HCT116 (cell line): ENCODE results near the gene KLRC3. TPM values are rescaled to one million over a fixed set of nuclear protein-coding genes. Genes with fewer than 3 reads are reported as not detected.

Source experiments
- ATAC-seq: fragments of 200-7000 bp; cut with Tn5 transposase; 2 replicates; pipeline ENCODE4 v1.9.1; 2020; ENCODE audit warnings: mild to moderate bottlenecking, moderate library complexity
- BruUV-seq: library from RNA; stranded (reverse); fragments of 400-500 nt; replicated peaks from 2 replicates; lab custom pipeline; 2021; lab: Mats Ljungman, UMichigan
- CTCF ChIA-PET: fragments of 300-600 bp; sonication (Branson Sonifier 250); formaldehyde crosslinking; loops from one replicate; lab custom pipeline; 2021; ENCODE audit warnings: antibody characterized with exemption; lab: Charles Lee
- POLR2A ChIA-PET: fragments of 300-600, 350-600 bp; sonication (Branson Sonifier 250); formaldehyde crosslinking; loops from one replicate; lab custom pipeline; 2021; ENCODE audit warnings: antibody characterized with exemption; lab: Charles Lee
- RAD21 ChIA-PET, 2 experiments: fragments of 300-600 bp; sonication (Branson Sonifier 250); formaldehyde crosslinking; loops; one replicate each; lab custom pipeline; 2023; ENCODE audit warnings: low total read pairs in 2 of 2; ENCODE audit not compliant: uncharacterized antibody in 2 of 2, unreplicated experiment in 2 of 2, low non-redundant PET in 1 of 2; lab: Charles Lee
- DNase-seq: peaks from one replicate; pipeline ENCODE4 v3.0.0-alpha.2; 2010; ENCODE audit warnings: low read depth, low spot score
- H2AFZ ChIP-seq: fragments of 200-600 bp; shearing (Covaris generic), sonication (generic); 2 replicates; pipeline ENCODE4 v1.6.1; 2017; ENCODE audit warnings: low read depth, mixed run types, mixed read lengths, antibody characterized with exemption, low read length; ENCODE audit not compliant: poor library complexity, severe bottlenecking
- H3K27ac ChIP-seq: 2 replicates; pipeline ENCODE4 v1.5.1; 2012; ENCODE audit warnings: low read depth, low read length
- H3K27me3 ChIP-seq: fragments of 200-600 bp; sonication (generic); 2 replicates; pipeline ENCODE4 v1.6.1; 2016; ENCODE audit warnings: mixed run types, low read length, mixed read lengths; ENCODE audit not compliant: insufficient read depth
- H3K36me3 ChIP-seq, 2 experiments: fragments of 200-500 bp in 1 of 2; fragments of 200-600 bp in 1 of 2; sonication (Bioruptor generic) in 1 of 2; sonication (generic) in 1 of 2; 2 replicates each; pipeline versions ENCODE4 v1.5.1 to v1.6.1; 2014 to 2016; ENCODE audit warnings: low read length in 2 of 2, inconsistent platforms in 1 of 2, mixed read lengths in 1 of 2, mixed run types in 1 of 2; ENCODE audit not compliant: insufficient read depth in 2 of 2, control insufficient read depth in 1 of 2
- H3K4me1 ChIP-seq, 2 experiments: fragments of 200-600 bp in 1 of 2; sonication (generic) in 1 of 2; 2 replicates each; pipeline versions ENCODE4 v1.5.1 to v1.6.1; 2012 to 2017; ENCODE audit warnings: low read length in 2 of 2, inconsistent platforms in 1 of 2, mild to moderate bottlenecking in 1 of 2, mixed read lengths in 1 of 2, mixed run types in 1 of 2, moderate library complexity in 1 of 2; ENCODE audit not compliant: insufficient read depth in 2 of 2, control insufficient read depth in 1 of 2
- H3K4me2 ChIP-seq: fragments of 200-600 bp; sonication (generic); 2 replicates; pipeline ENCODE4 v1.6.1; 2017; ENCODE audit warnings: mixed run types, low read length, mixed read lengths
- H3K4me3 ChIP-seq, 2 experiments: fragments of 200-600 bp in 1 of 2; sonication (generic) in 1 of 2; replicated peaks in 1 of 2; 2 replicates each; pipeline ENCODE4 v1.5.1; 2011 to 2016; ENCODE audit warnings: low read length in 2 of 2, control low read depth in 1 of 2, low read depth in 1 of 2, mild to moderate bottlenecking in 1 of 2, mixed read lengths in 1 of 2, mixed run types in 1 of 2
- H3K79me2 ChIP-seq: fragments of 200-600 bp; sonication (generic); 2 replicates; pipeline ENCODE4 v1.6.1; 2017; ENCODE audit warnings: mild to moderate bottlenecking, mixed run types, low read length, moderate library complexity, mixed read lengths; ENCODE audit not compliant: insufficient read depth
- H3K9ac ChIP-seq: fragments of 200-600 bp; sonication (generic); 2 replicates; pipeline ENCODE4 v1.6.1; 2016; ENCODE audit warnings: low read length, mixed read lengths
- H3K9me2 ChIP-seq: fragments of 200-600 bp; sonication (generic), shearing (Covaris generic); 2 replicates; pipeline ENCODE4 v1.6.1; 2017; ENCODE audit warnings: mixed run types, mild to moderate bottlenecking, moderate library complexity; ENCODE audit not compliant: insufficient read depth
- H3K9me3 ChIP-seq, 2 experiments: fragments of 200-500 bp in 1 of 2; fragments of 200-600 bp in 1 of 2; sonication (Bioruptor generic) in 1 of 2; sonication (generic) in 1 of 2; 2 replicates each; pipeline ENCODE4 v1.6.1; 2014 to 2017; ENCODE audit warnings: low read length in 2 of 2, mixed read lengths in 2 of 2, inconsistent platforms in 1 of 2, low read depth in 1 of 2, mild to moderate bottlenecking in 1 of 2, mixed run types in 1 of 2, moderate library complexity in 1 of 2; ENCODE audit not compliant: control insufficient read depth in 1 of 2, insufficient read depth in 1 of 2
- H4K20me1 ChIP-seq: fragments of 200-600 bp; sonication (generic), shearing (Covaris generic); 2 replicates; pipeline ENCODE4 v1.6.1; 2017; ENCODE audit warnings: mixed run types, mild to moderate bottlenecking, moderate library complexity; ENCODE audit not compliant: insufficient read depth
- CEBPB ChIP-seq: IDR thresholded peaks from 2 replicates; pipeline ENCODE4 v1.6.1; 2012; ENCODE audit warnings: low read depth
- CTCF ChIP-seq, 3 experiments: fragments of 200-600 bp in 1 of 3; sonication (generic) in 1 of 3; IDR thresholded peaks in 2 of 3; conservative IDR thresholded peaks in 1 of 3; 2 replicates each; pipeline ENCODE4 v1.5.1; 2012 to 2017; ENCODE audit warnings: low read depth in 2 of 3, low read length in 2 of 3, antibody characterized with exemption in 1 of 3, borderline replicate concordance in 1 of 3, control low read depth in 1 of 3, mild to moderate bottlenecking in 1 of 3, mixed read lengths in 1 of 3, mixed run types in 1 of 3, moderate library complexity in 1 of 3; ENCODE audit not compliant: insufficient read depth in 1 of 3
- EGR1 ChIP-seq: IDR thresholded peaks from 2 replicates; pipeline ENCODE4 v1.6.1; 2012; ENCODE audit warnings: low read depth
- EZH2 ChIP-seq: fragments of 200-600 bp; sonication (generic); IDR thresholded peaks from 2 replicates; pipeline ENCODE4 v1.6.1; 2017; ENCODE audit warnings: antibody characterized with exemption, mixed run types
- POLR2A ChIP-seq: IDR thresholded peaks from 2 replicates; pipeline ENCODE4 v1.7.0; 2011; ENCODE audit warnings: borderline replicate concordance; ENCODE audit not compliant: insufficient read depth, insufficient read length; ENCODE audit errors: extremely low read depth
- POLR2AphosphoS5 ChIP-seq: IDR thresholded peaks from 2 replicates; pipeline ENCODE4 v1.6.1; 2011; ENCODE audit warnings: mild to moderate bottlenecking, low read depth, low read length, moderate library complexity
- RAD21 ChIP-seq: IDR thresholded peaks from 2 replicates; pipeline ENCODE4 v1.6.1; 2012; ENCODE audit warnings: low read depth, mild to moderate bottlenecking
- TCF7L2 ChIP-seq: IDR thresholded peaks from 2 replicates; pipeline ENCODE4 v1.7.0; 2011; ENCODE audit warnings: borderline replicate concordance, inconsistent platforms; ENCODE audit not compliant: insufficient read depth, insufficient read length; ENCODE audit errors: extremely low read depth
- YY1 ChIP-seq: IDR thresholded peaks from 2 replicates; pipeline ENCODE4 v1.6.1; 2011; ENCODE audit warnings: low read length, low read depth, moderate library complexity, mild to moderate bottlenecking; ENCODE audit not compliant: insufficient replicate concordance; ENCODE audit errors: extremely low read depth
- ZNF274 ChIP-seq: fragments of 200-500 bp; sonication (Bioruptor generic); IDR thresholded peaks from 2 replicates; pipeline ENCODE4 v1.6.1; 2014; ENCODE audit warnings: mild to moderate bottlenecking, low read depth, low read length, inconsistent platforms
- intact Hi-C: fragments of 100-400 bp; cut with micrococcal nuclease; formaldehyde crosslinking; loops from 2 replicates; pipeline ENCODE4 v1.10.0; 2022
- total RNA-seq: library from RNA; stranded (reverse); gene quantifications from one replicate; pipeline ENCODE4 v1.2.1, GENCODE V29; 2021; ENCODE audit not compliant: unreplicated experiment
- TF ChIP-seq, protein P1 (sequence below): IDR thresholded peaks from 2 replicates; pipeline ENCODE4 v1.6.1; 2012; ENCODE audit warnings: low read depth
- TF ChIP-seq, protein P2 (sequence below): IDR thresholded peaks from 2 replicates; pipeline ENCODE4 v1.6.1; 2012
- TF ChIP-seq, protein P3 (sequence below): IDR thresholded peaks from 2 replicates; pipeline ENCODE4 v1.6.1; 2012

The KLRC3 gene
- total RNA-seq, 1 experiment from 2014 or later, result 1.8 TPM

GRCh38 chr12:10395390-10395998 is 24.9 kb downstream of the KLRC3 start:
- H3K9me2 ChIP-seq, result no peaks in the 10 kb centered on the region
- peak overlapping the region; percentile 49 for H3K27ac ChIP-seq
- no TSS peak for BruUV-seq
- no peaks in the 10 kb centered on the region for H3K79me2 ChIP-seq
- intact Hi-C loops, result no loop called here
- no peak overlapping the region for H3K4me3 ChIP-seq
- no peaks in the 10 kb centered on the region for H3K27me3 ChIP-seq
- H4K20me1 ChIP-seq, result no peaks in the 10 kb centered on the region
- ATAC-seq, result no peak
- H3K4me2 ChIP-seq, result no peak overlapping the region
- DNase-seq, result no peak
- TF ChIP-seq POLR2AphosphoS5 (no peak), ZNF274 (no peak), CEBPB (no peak), POLR2A (no peak), EZH2 (no peak), YY1 (no peak), TCF7L2 (no peak), CTCF (IDR thresholded peaks at IDR 0.05 in 2 of 3, conservative IDR thresholded peaks at IDR 0.05 in 1 of 3; ENCODE audit: borderline replicate concordance in 1 of 3, insufficient read depth in 1 of 3, low read depth in 2 of 3, low read length in 2 of 3) (no peak), EGR1 (no peak), RAD21 (no peak)
- TF ChIP-seq, protein P1, sequence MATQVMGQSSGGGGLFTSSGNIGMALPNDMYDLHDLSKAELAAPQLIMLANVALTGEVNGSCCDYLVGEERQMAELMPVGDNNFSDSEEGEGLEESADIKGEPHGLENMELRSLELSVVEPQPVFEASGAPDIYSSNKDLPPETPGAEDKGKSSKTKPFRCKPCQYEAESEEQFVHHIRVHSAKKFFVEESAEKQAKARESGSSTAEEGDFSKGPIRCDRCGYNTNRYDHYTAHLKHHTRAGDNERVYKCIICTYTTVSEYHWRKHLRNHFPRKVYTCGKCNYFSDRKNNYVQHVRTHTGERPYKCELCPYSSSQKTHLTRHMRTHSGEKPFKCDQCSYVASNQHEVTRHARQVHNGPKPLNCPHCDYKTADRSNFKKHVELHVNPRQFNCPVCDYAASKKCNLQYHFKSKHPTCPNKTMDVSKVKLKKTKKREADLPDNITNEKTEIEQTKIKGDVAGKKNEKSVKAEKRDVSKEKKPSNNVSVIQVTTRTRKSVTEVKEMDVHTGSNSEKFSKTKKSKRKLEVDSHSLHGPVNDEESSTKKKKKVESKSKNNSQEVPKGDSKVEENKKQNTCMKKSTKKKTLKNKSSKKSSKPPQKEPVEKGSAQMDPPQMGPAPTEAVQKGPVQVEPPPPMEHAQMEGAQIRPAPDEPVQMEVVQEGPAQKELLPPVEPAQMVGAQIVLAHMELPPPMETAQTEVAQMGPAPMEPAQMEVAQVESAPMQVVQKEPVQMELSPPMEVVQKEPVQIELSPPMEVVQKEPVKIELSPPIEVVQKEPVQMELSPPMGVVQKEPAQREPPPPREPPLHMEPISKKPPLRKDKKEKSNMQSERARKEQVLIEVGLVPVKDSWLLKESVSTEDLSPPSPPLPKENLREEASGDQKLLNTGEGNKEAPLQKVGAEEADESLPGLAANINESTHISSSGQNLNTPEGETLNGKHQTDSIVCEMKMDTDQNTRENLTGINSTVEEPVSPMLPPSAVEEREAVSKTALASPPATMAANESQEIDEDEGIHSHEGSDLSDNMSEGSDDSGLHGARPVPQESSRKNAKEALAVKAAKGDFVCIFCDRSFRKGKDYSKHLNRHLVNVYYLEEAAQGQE, result no peak
- TF ChIP-seq, protein P2, sequence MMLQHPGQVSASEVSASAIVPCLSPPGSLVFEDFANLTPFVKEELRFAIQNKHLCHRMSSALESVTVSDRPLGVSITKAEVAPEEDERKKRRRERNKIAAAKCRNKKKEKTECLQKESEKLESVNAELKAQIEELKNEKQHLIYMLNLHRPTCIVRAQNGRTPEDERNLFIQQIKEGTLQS, result no peak
- TF ChIP-seq, protein P3, sequence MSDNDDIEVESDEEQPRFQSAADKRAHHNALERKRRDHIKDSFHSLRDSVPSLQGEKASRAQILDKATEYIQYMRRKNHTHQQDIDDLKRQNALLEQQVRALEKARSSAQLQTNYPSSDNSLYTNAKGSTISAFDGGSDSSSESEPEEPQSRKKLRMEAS, result no peak
- TF ChIP-seq, all 23 proteins: peak for 0
- ChIA-PET RAD21 (no interaction called here), CTCF (no interaction called here), POLR2A (no interaction called here)
- Histone ChIP-seq H3K9ac (no peak overlapping the region), H3K4me1 (peaks cover 20 to 45% of the 10 kb centered on the region in 2 experiments), H3K36me3 (no peaks in the 10 kb centered on the region), H3K9me3 (no peaks in the 10 kb centered on the region), H2AFZ (no peak overlapping the region)
